OCI-LY3 (cell line): Measurements from ENCODE around the gene KRCC1.

Experiments
- CTCF ChIP-seq: fragments of 200-600, 300-600 bp; sonication (generic); IDR thresholded peaks from 2 replicates; pipeline ENCODE4 v1.5.1; 2014; ENCODE audit warnings: antibody characterized with exemption, low read length, low read depth
- EZH2phosphoT487 ChIP-seq: fragments of 200-600 bp; shearing (Covaris generic); IDR thresholded peaks from 2 replicates; pipeline ENCODE4 v1.6.1; 2018; ENCODE audit warnings: antibody characterized with exemption, mixed run types, low read depth

GRCh38 chr2:88018909-88019308, 36.7 kb downstream of the KRCC1 start:
- TF ChIP-seq CTCF, result no peak
- no peak for TF ChIP-seq EZH2phosphoT487
